GM12873 (cell line): Measurements from ENCODE around the gene MDFIC2.

Source experiments
- CTCF ChIP-seq: IDR thresholded peaks from 2 replicates; pipeline ENCODE4 v1.5.1; 2012; ENCODE audit warnings: low read depth, mild to moderate bottlenecking, moderate library complexity, low read length, control low read depth; ENCODE audit not compliant: insufficient read depth; ENCODE audit errors: missing control alignments

MDFIC2 gene

GRCh38 chr3:70312336-70312735 is at the start of gene MDFIC2:
TSS of gene MDFIC2 (minus strand) at chr3:70312638. CDS start at chr3:70311973, 665 bp downstream.
- no peak for TF ChIP-seq CTCF

DNA sequence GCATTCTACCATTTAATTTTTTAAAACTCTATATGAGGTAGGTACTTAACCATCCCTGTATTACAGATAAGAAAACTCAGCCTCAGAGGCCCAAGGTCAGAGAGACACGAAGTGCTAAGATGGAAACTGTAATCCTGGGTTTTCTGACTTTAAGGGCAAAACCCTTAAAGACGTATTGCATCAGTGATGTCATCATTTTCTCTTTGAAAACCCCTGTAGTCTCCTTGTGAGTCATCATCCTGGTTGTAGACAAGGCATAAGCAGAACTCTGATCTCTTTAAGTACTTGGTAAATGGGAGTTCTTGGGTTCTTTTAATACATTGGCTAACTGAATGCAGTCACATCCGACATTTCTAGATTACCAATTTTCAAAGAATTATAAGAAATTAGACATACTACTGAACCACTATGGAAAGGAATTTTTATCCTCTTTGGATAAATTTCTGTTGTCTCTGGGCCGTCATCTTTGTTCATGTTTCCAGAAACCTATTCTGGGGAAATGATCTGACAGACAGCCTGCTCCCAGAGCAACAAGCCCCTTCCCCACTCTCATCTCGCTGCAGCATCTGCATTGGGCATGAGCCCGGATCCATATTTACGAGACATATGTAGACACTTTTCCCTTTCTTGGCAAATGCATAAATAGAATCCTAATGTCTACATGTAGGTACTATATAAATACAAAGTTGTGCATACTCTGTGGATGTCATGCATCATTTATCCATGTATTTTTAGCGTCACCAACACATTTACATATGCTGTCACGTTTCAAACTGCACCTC is 48.7 kb upstream of the MDFIC2 start:
- TF ChIP-seq CTCF, result no peak

DNA sequence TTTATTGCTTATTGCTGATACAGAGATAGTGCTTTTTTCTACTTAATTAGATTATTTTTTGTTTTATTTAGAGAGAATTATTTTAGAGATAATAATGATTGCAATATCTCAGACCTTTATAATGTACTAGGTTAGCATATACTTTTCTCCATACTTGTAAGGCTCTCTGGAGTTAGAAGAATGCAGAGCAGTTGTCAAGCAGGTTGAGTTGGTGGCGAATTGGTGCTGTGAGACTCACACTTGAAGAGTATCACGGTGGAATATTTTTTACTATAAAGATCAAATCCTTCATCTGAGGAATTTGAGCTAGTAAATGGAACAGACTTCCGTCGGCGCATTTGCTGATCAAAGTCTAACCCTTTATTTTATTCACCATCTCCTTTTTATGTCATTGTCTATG is 47.3 kb upstream of the MDFIC2 start:
- no peak for TF ChIP-seq CTCF

- TF ChIP-seq CTCF, result peak; percentile 56
Measured at GRCh38 chr3:70358978-70359580, 46.6 kb upstream of the MDFIC2 start.

GRCh38 chr3:70352215-70352614 is 39.8 kb upstream of the MDFIC2 start:
- TF ChIP-seq CTCF, result no peak

GRCh38 chr3:70342149-70342548 is 29.7 kb upstream of the MDFIC2 start:
- no peak for TF ChIP-seq CTCF

DNA sequence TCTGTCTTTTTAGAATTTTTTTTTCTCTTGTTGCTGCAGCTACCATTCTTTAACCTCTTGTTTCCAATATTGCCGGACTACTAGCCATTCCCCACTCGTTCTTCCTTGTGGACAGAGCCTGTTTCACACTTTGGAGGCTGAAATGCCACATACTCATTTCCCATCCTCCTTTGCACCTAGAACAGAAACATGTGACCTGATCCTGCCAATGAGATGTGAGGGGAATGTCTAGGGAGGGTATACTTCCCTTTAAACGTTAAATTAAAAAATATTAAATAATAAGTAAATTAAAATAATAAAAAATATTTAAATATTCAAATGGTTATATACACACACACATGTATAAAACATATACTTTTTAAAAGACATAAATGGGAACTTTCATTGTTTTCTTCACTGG is 20.6 kb upstream of the MDFIC2 start:
- no peak for TF ChIP-seq CTCF
